Stimulated activated CD4-positive, alpha-beta T cell treated with anti-CD3 and anti-CD28 coated beads, Interleukin-1b, Interleukin-23, amount 100 ng/mL, for 24 hours (primary cell): Measurements from ENCODE around the gene EPM2AIP1.
"Not testable (repeated sequence)": the region's sequence is repeated elsewhere in the genome, so short reads cannot be mapped to it uniquely, and the experiment has no call there.

Experiments used
- DNase-seq, 4 experiments: peaks; one replicate each; pipeline ENCODE4 v3.0.0-alpha.2; 2020; ENCODE audit warnings: low read depth in 4 of 4, low spot score in 1 of 4

Gene EPM2AIP1

GRCh38 chr3:36954452-36955134 is 38.3 kb downstream of the EPM2AIP1 start:
- DNase-seq: no peak

- not testable (repeated sequence) for DNase-seq
Observed at GRCh38 chr3:36947814-36948213, 45.1 kb downstream of the EPM2AIP1 start.

GRCh38 chr3:36945333-36945980 is 47.5 kb downstream of the EPM2AIP1 start:
- no peak for DNase-seq

GRCh38 chr3:36944641-36945270 is 48.2 kb downstream of the EPM2AIP1 start, which contains the start of gene TRANK1:
TSS of gene TRANK1 (minus strand) at chr3:36945054. CDS start at chr3:36944809, 245 bp downstream.
- DNase-seq: peak; percentile 55 to 73 (median 65)

- peak; percentile 18 to 23 (median 22) for DNase-seq
Observed at GRCh38 chr3:36944012-36944640, 48.8 kb downstream of the EPM2AIP1 start.

- DNase-seq: no peak
Observed at GRCh38 chr3:36943601-36944000, 49.3 kb downstream of the EPM2AIP1 start.

GRCh38 chr3:36942638-36943248 is 50.2 kb downstream of the EPM2AIP1 start:
- DNase-seq: no peak

- DNase-seq: no peak
Observed at GRCh38 chr3:36941658-36942057, 51.3 kb downstream of the EPM2AIP1 start.

- no peak for DNase-seq
Observed at GRCh38 chr3:36941162-36941561, 51.8 kb downstream of the EPM2AIP1 start.

- DNase-seq: no peak
Observed at GRCh38 chr3:36937492-36937891, 55.4 kb downstream of the EPM2AIP1 start.
